HepG2 (cell line): ENCODE data around the gene SMURF1. TPM values are rescaled to one million over a fixed set of nuclear protein-coding genes. Genes with fewer than 3 reads are reported as not detected.

Experiments used
- CEBPG ChIP-seq: IDR thresholded peaks from 2 replicates; pipeline ENCODE4 v1.6.1; 2016
- HHEX ChIP-seq: IDR thresholded peaks from 2 replicates; pipeline ENCODE4 v1.6.1; 2016; ENCODE audit warnings: control low read depth
- HIVEP1 ChIP-seq: sonication (generic); formaldehyde crosslinking; IDR thresholded peaks from 2 replicates; pipeline ENCODE4 v1.4.0; 2020; ENCODE audit warnings: mild to moderate bottlenecking, missing genetic modification reagents
- IRF2 ChIP-seq: IDR thresholded peaks from 2 replicates; pipeline ENCODE4 v1.6.1; 2018; ENCODE audit warnings: missing genetic modification reagents, missing compliant biosample characterization
- MIER3 ChIP-seq: IDR thresholded peaks from 2 replicates; pipeline ENCODE4 v1.6.1; 2016; ENCODE audit warnings: missing compliant biosample characterization, borderline replicate concordance
- PHF21A ChIP-seq: sonication (generic); formaldehyde crosslinking; IDR thresholded peaks from 2 replicates; pipeline ENCODE4 v1.5.0; 2020; ENCODE audit warnings: mild to moderate bottlenecking, missing genetic modification reagents
- STAG1 ChIP-seq: sonication (generic); formaldehyde crosslinking; IDR thresholded peaks from 2 replicates; pipeline ENCODE4 v1.4.0; 2020; ENCODE audit warnings: missing genetic modification reagents
- ZNF3 ChIP-seq: IDR thresholded peaks from 2 replicates; pipeline ENCODE4 v1.7.0; 2017; ENCODE audit warnings: inconsistent platforms
- ZNF564 ChIP-seq: sonication (generic); formaldehyde crosslinking; IDR thresholded peaks from 2 replicates; pipeline ENCODE4 v1.8.1; 2023; ENCODE audit warnings: mild to moderate bottlenecking, missing genetic modification reagents
- ZNF878 ChIP-seq: sonication (generic); formaldehyde crosslinking; IDR thresholded peaks from 2 replicates; pipeline ENCODE4 v1.8.1; 2023; ENCODE audit warnings: mild to moderate bottlenecking, missing genetic modification reagents, moderate library complexity
- polyA plus RNA-seq, 8 experiments: library from polyadenylated mRNA; depleted of rRNA in 3 of 8; stranded (reverse) in 7 of 8; unstranded in 1 of 8; fragments of >200 nt; fragmentation: Illumina TruSeq in 4 of 8; extraction: Trizol in 4 of 8; gene quantifications; 2 replicates each; pipeline versions ENCODE4 v1.2.1 to v1.2.3, GENCODE V29; 2011 to 2016; ENCODE audit warnings: low read depth in 4 of 8, missing spikeins in 1 of 8, mixed read lengths in 1 of 8; ENCODE audit not compliant: insufficient read depth in 1 of 8
- total RNA-seq, 5 experiments: library from RNA; depleted of rRNA; stranded (reverse); fragments of >200 nt; fragmentation: Illumina TruSeq; extraction: Trizol; gene quantifications; 2 replicates each; pipeline ENCODE4 v1.2.3, GENCODE V29; 2016; ENCODE audit warnings: low read depth in 1 of 5
- TF ChIP-seq, protein P1 (sequence below): sonication (generic); formaldehyde crosslinking; IDR thresholded peaks from 2 replicates; pipeline ENCODE4 v1.5.0; 2020; ENCODE audit warnings: mild to moderate bottlenecking, missing genetic modification reagents
- TF ChIP-seq, protein P2 (sequence below): sonication (generic); formaldehyde crosslinking; conservative IDR thresholded peaks from 2 replicates; pipeline ENCODE4 v1.4.0; 2020; ENCODE audit warnings: mild to moderate bottlenecking, missing genetic modification reagents, moderate library complexity
- TF ChIP-seq, protein P3 (sequence below): sonication (generic); formaldehyde crosslinking; conservative IDR thresholded peaks from 2 replicates; pipeline ENCODE4 v1.4.0; 2020; ENCODE audit warnings: missing genetic modification reagents
- TF ChIP-seq, protein P4 (sequence below): sonication (generic); formaldehyde crosslinking; IDR thresholded peaks from 2 replicates; pipeline ENCODE4 v1.8.0; 2022; ENCODE audit warnings: mild to moderate bottlenecking, missing genetic modification reagents; ENCODE audit not compliant: insufficient replicate concordance
- TF ChIP-seq, protein P5 (sequence below): sonication (generic); formaldehyde crosslinking; IDR thresholded peaks from 2 replicates; pipeline ENCODE4 v1.4.0; 2020; ENCODE audit warnings: missing genetic modification reagents, borderline replicate concordance
- TF ChIP-seq, protein P6 (sequence below): sonication (generic); formaldehyde crosslinking; IDR thresholded peaks from 2 replicates; pipeline ENCODE4 v1.4.0; 2020; ENCODE audit warnings: missing genetic modification reagents, borderline replicate concordance

Gene SMURF1
- total and polyA plus RNA-seq, 2 of the 13 experiments (the other 11 are each of a cell fraction or from before 2014, with no cell fraction given), result 8.3 to 11.1 TPM

DNA sequence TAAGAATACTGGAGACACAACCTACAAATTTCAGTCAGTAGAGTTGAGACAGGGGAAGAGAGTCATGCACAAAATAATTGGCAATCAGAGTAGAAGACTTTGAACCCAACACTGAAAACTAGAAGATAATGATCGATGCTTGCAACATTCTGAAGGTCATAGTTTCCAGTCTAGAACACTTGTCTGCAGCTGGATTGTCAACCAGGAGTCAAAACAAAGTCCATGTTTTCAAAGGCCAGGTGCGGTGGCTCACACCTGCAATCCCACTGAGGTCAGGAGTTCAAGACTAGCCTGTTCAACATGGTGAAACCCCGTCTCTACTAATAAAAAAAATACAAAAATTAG is 26.8 kb upstream of the SMURF1 start (continued):
- TF ChIP-seq, protein P1, sequence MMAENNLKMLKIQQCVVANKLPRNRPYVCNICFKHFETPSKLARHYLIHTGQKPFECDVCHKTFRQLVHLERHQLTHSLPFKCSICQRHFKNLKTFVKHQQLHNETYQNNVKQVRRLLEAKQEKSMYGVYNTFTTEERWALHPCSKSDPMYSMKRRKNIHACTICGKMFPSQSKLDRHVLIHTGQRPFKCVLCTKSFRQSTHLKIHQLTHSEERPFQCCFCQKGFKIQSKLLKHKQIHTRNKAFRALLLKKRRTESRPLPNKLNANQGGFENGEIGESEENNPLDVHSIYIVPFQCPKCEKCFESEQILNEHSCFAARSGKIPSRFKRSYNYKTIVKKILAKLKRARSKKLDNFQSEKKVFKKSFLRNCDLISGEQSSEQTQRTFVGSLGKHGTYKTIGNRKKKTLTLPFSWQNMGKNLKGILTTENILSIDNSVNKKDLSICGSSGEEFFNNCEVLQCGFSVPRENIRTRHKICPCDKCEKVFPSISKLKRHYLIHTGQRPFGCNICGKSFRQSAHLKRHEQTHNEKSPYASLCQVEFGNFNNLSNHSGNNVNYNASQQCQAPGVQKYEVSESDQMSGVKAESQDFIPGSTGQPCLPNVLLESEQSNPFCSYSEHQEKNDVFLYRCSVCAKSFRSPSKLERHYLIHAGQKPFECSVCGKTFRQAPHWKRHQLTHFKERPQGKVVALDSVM (CRISPR knock-in tag), result peak; percentile 58; the same call in 1 of the 2 replicates
- TF ChIP-seq, protein P2, sequence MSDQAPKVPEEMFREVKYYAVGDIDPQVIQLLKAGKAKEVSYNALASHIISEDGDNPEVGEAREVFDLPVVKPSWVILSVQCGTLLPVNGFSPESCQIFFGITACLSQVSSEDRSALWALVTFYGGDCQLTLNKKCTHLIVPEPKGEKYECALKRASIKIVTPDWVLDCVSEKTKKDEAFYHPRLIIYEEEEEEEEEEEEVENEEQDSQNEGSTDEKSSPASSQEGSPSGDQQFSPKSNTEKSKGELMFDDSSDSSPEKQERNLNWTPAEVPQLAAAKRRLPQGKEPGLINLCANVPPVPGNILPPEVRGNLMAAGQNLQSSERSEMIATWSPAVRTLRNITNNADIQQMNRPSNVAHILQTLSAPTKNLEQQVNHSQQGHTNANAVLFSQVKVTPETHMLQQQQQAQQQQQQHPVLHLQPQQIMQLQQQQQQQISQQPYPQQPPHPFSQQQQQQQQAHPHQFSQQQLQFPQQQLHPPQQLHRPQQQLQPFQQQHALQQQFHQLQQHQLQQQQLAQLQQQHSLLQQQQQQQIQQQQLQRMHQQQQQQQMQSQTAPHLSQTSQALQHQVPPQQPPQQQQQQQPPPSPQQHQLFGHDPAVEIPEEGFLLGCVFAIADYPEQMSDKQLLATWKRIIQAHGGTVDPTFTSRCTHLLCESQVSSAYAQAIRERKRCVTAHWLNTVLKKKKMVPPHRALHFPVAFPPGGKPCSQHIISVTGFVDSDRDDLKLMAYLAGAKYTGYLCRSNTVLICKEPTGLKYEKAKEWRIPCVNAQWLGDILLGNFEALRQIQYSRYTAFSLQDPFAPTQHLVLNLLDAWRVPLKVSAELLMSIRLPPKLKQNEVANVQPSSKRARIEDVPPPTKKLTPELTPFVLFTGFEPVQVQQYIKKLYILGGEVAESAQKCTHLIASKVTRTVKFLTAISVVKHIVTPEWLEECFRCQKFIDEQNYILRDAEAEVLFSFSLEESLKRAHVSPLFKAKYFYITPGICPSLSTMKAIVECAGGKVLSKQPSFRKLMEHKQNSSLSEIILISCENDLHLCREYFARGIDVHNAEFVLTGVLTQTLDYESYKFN (CRISPR knock-in tag), result peak; percentile 92
- TF ChIP-seq HIVEP1, result no peak
- TF ChIP-seq MIER3, result 0 out of 2 replicates have a peak, but pooled peaks have one; percentile 49
- TF ChIP-seq HHEX (CRISPR knock-in tag), result peak; percentile 67; the same call in 1 of the 2 replicates
- TF ChIP-seq, protein P3, sequence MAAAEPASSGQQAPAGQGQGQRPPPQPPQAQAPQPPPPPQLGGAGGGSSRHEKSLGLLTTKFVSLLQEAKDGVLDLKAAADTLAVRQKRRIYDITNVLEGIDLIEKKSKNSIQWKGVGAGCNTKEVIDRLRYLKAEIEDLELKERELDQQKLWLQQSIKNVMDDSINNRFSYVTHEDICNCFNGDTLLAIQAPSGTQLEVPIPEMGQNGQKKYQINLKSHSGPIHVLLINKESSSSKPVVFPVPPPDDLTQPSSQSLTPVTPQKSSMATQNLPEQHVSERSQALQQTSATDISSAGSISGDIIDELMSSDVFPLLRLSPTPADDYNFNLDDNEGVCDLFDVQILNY (CRISPR knock-in tag), result no peak
- TF ChIP-seq, protein P4, sequence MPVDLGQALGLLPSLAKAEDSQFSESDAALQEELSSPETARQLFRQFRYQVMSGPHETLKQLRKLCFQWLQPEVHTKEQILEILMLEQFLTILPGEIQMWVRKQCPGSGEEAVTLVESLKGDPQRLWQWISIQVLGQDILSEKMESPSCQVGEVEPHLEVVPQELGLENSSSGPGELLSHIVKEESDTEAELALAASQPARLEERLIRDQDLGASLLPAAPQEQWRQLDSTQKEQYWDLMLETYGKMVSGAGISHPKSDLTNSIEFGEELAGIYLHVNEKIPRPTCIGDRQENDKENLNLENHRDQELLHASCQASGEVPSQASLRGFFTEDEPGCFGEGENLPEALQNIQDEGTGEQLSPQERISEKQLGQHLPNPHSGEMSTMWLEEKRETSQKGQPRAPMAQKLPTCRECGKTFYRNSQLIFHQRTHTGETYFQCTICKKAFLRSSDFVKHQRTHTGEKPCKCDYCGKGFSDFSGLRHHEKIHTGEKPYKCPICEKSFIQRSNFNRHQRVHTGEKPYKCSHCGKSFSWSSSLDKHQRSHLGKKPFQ (CRISPR knock-in tag), result peak; percentile 99
- 0 out of 2 replicates have a peak, but pooled peaks have one; percentile 27 for TF ChIP-seq ZNF564 (CRISPR knock-in tag)
- peak; percentile 38; the same call in 1 of the 2 replicates for TF ChIP-seq PHF21A (CRISPR knock-in tag)
- TF ChIP-seq, protein P5, sequence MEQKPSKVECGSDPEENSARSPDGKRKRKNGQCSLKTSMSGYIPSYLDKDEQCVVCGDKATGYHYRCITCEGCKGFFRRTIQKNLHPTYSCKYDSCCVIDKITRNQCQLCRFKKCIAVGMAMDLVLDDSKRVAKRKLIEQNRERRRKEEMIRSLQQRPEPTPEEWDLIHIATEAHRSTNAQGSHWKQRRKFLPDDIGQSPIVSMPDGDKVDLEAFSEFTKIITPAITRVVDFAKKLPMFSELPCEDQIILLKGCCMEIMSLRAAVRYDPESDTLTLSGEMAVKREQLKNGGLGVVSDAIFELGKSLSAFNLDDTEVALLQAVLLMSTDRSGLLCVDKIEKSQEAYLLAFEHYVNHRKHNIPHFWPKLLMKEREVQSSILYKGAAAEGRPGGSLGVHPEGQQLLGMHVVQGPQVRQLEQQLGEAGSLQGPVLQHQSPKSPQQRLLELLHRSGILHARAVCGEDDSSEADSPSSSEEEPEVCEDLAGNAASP (CRISPR knock-in tag), result peak; percentile 84
- peak; percentile 49; the same call in 1 of the 2 replicates for TF ChIP-seq ZNF3
- TF ChIP-seq, protein P6, sequence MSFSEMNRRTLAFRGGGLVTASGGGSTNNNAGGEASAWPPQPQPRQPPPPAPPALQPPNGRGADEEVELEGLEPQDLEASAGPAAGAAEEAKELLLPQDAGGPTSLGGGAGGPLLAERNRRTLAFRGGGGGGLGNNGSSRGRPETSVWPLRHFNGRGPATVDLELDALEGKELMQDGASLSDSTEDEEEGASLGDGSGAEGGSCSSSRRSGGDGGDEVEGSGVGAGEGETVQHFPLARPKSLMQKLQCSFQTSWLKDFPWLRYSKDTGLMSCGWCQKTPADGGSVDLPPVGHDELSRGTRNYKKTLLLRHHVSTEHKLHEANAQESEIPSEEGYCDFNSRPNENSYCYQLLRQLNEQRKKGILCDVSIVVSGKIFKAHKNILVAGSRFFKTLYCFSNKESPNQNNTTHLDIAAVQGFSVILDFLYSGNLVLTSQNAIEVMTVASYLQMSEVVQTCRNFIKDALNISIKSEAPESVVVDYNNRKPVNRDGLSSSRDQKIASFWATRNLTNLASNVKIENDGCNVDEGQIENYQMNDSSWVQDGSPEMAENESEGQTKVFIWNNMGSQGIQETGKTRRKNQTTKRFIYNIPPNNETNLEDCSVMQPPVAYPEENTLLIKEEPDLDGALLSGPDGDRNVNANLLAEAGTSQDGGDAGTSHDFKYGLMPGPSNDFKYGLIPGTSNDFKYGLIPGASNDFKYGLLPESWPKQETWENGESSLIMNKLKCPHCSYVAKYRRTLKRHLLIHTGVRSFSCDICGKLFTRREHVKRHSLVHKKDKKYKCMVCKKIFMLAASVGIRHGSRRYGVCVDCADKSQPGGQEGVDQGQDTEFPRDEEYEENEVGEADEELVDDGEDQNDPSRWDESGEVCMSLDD (CRISPR knock-in tag), result no peak
- 0 out of 2 replicates have a peak, but pooled peaks have one; percentile 10 for TF ChIP-seq STAG1 (CRISPR knock-in tag)
- TF ChIP-seq ZNF878, result peak; percentile 34; the same call in 1 of the 2 replicates
- TF ChIP-seq CEBPG (CRISPR knock-in tag), result peak; percentile 86
- no peak for TF ChIP-seq IRF2 (CRISPR knock-in tag)
